Kidney glomerular epithelial cell (primary cell): ENCODE results near the gene CTIF.

Source experiments
- DNase-seq: peaks from one replicate; lab custom pipeline; 2025; lab: John Stamatoyannopoulos, UW

CTIF gene

GRCh38 chr18:48682768-48683167, 143.9 kb downstream of the CTIF start:
- DNase-seq, result no peak

- no peak for DNase-seq
Observed at GRCh38 chr18:48683197-48683596, 144.4 kb downstream of the CTIF start.

- DNase-seq, result no peak
Observed at GRCh38 chr18:48683661-48684060, 144.8 kb downstream of the CTIF start.

GRCh38 chr18:48687346-48688042, 148.7 kb downstream of the CTIF start:
- DNase-seq, result no peak

- no peak for DNase-seq
Observed at GRCh38 chr18:48688961-48689360, 150.1 kb downstream of the CTIF start.

GRCh38 chr18:48689548-48689947, 150.7 kb downstream of the CTIF start:
- no peak for DNase-seq

- no peak for DNase-seq
Observed at GRCh38 chr18:48690494-48690893, 151.7 kb downstream of the CTIF start.

GRCh38 chr18:48693006-48693405, 154.2 kb downstream of the CTIF start:
- no peak for DNase-seq

- no peak for DNase-seq
Observed at GRCh38 chr18:48693625-48694262, 154.9 kb downstream of the CTIF start.

- no peak for DNase-seq
Observed at GRCh38 chr18:48694295-48694694, 155.5 kb downstream of the CTIF start.

- DNase-seq, result no peak
Observed at GRCh38 chr18:48695671-48696070, 156.8 kb downstream of the CTIF start.

- DNase-seq, result no peak
Observed at GRCh38 chr18:48696218-48696617, 157.4 kb downstream of the CTIF start.

GRCh38 chr18:48697441-48697840, 158.6 kb downstream of the CTIF start:
- no peak for DNase-seq

- no peak for DNase-seq
Observed at GRCh38 chr18:48698707-48699106, 159.9 kb downstream of the CTIF start.

GRCh38 chr18:48699761-48700160, 160.9 kb downstream of the CTIF start:
- DNase-seq, result no peak

- DNase-seq, result no peak
Observed at GRCh38 chr18:48700446-48700845, 161.6 kb downstream of the CTIF start.

- DNase-seq, result peak; percentile 84
Observed at GRCh38 chr18:48702346-48703027, 163.7 kb downstream of the CTIF start.

GRCh38 chr18:48703028-48703386, 164.2 kb downstream of the CTIF start:
- DNase-seq, result no peak

- no peak for DNase-seq
Observed at GRCh38 chr18:48703418-48703817, 164.6 kb downstream of the CTIF start.

- DNase-seq, result no peak
Observed at GRCh38 chr18:48705043-48705442, 166.2 kb downstream of the CTIF start.

- no peak for DNase-seq
Observed at GRCh38 chr18:48705531-48705930, 166.7 kb downstream of the CTIF start.

- no peak for DNase-seq
Observed at GRCh38 chr18:48706731-48707130, 167.9 kb downstream of the CTIF start.

- DNase-seq, result no peak
Observed at GRCh38 chr18:48707636-48708296, 168.9 kb downstream of the CTIF start.
